OCI-LY3 (cell line): Measurements from ENCODE around the gene ABCB10.

Experiments
- CTCF ChIP-seq: fragments of 200-600, 300-600 bp; sonication (generic); IDR thresholded peaks from 2 replicates; pipeline ENCODE4 v1.5.1; 2014; ENCODE audit warnings: antibody characterized with exemption, low read length, low read depth
- EZH2phosphoT487 ChIP-seq: fragments of 200-600 bp; shearing (Covaris generic); IDR thresholded peaks from 2 replicates; pipeline ENCODE4 v1.6.1; 2018; ENCODE audit warnings: antibody characterized with exemption, mixed run types, low read depth

- TF ChIP-seq CTCF (no peak), EZH2phosphoT487 (no peak)
Observed at GRCh38 chr1:229599218-229599954, 40.9 kb upstream of the ABCB10 start.
